Keratinocyte (primary cell): ENCODE data around the gene ZFPM1.

Source experiments
- CTCF ChIP-seq, 3 experiments: IDR thresholded peaks in 1 of 3; conservative IDR thresholded peaks in 1 of 3; optimal IDR thresholded peaks in 1 of 3; 2 replicates in 2 of 3; 3 replicates in 1 of 3; pipeline versions ENCODE3 to v1.5.1; 2011; ENCODE audit warnings: low read length in 3 of 3, mild to moderate bottlenecking in 3 of 3, moderate library complexity in 2 of 3, control low read depth in 1 of 3, inconsistent platforms in 1 of 3; ENCODE audit not compliant: insufficient read depth in 2 of 3; ENCODE audit errors: extremely low read depth in 1 of 3
- EZH2 ChIP-seq: IDR thresholded peaks from one replicate; pipeline ENCODE4 v1.6.1; 2012; ENCODE audit warnings: inconsistent platforms, mild to moderate bottlenecking, low read length, moderate library complexity

- TF ChIP-seq CTCF (optimal IDR thresholded peaks at IDR 0.05 in 1 of 3, IDR thresholded peaks at IDR 0.05 in 1 of 3, conservative IDR thresholded peaks at IDR 0.05 in 1 of 3; ENCODE audit: extremely low read depth in 1 of 3, insufficient read depth in 2 of 3, low read length in 3 of 3), result no peak
- no peak for TF ChIP-seq EZH2
Measured at GRCh38 chr16:88480829-88481228, 27.7 kb downstream of the ZFPM1 start.
